GM12892 (cell line): ENCODE results near the gene DNMT1.

ENCODE experiments used
- POLR2A ChIP-seq: IDR thresholded peaks from 2 replicates; pipeline ENCODE4 v1.6.1; 2011; ENCODE audit warnings: low read depth, low read length, control low read depth
- POLR2AphosphoS5 ChIP-seq: IDR thresholded peaks from 2 replicates; pipeline ENCODE4 v1.6.1; 2011; ENCODE audit warnings: low read depth, low read length, control low read depth
- TAF1 ChIP-seq: IDR thresholded peaks from 2 replicates; pipeline ENCODE4 v1.6.1; 2011; ENCODE audit warnings: low read depth, mild to moderate bottlenecking, control low read depth, low read length, borderline replicate concordance

GRCh38 chr19:10214784-10215183, 20.0 kb upstream of the DNMT1 start:
- TF ChIP-seq POLR2AphosphoS5: no peak
- no peak for TF ChIP-seq POLR2A
- no peak for TF ChIP-seq TAF1
